GM18520 (cell line): ENCODE results near the gene TTC31.
"Not testable (repeated sequence)": the region's sequence is repeated elsewhere in the genome, so short reads cannot be mapped to it uniquely, and the experiment has no call there.

Experiments used
- ATAC-seq: cut with Tn5 transposase; IDR thresholded peaks from one replicate; pipeline ENCODE4 v1.9.1; 2021; ENCODE audit not compliant: unreplicated experiment

TTC31 gene

DNA sequence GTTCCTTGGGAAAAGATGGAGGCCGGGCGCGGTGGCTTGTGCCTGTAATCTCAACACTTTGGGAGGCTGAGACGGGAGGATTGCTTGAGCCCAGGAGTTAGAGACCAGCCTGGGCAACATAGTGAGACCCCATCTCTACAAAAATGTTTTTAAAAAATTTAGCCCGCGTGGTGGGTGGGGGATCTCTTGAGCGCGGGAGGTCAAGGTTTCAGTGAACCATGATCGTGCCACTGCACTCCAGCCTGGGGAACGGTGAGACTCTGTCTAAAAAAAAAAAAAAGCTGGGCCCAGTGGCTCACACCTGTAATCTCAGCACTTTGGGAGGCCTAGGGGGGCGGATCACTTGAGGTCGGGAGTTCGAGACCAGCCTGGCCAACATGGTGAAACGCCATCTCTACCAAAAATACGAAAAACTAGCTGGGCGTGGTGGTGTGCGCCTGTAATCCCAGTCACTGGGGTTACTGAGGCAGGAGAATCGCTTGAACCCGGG, 839 bp downstream of the TTC31 start:
- not testable (repeated sequence) for ATAC-seq

GRCh38 chr2:74486141-74486540, 3.3 kb downstream of the TTC31 start:
- ATAC-seq: no peak

DNA sequence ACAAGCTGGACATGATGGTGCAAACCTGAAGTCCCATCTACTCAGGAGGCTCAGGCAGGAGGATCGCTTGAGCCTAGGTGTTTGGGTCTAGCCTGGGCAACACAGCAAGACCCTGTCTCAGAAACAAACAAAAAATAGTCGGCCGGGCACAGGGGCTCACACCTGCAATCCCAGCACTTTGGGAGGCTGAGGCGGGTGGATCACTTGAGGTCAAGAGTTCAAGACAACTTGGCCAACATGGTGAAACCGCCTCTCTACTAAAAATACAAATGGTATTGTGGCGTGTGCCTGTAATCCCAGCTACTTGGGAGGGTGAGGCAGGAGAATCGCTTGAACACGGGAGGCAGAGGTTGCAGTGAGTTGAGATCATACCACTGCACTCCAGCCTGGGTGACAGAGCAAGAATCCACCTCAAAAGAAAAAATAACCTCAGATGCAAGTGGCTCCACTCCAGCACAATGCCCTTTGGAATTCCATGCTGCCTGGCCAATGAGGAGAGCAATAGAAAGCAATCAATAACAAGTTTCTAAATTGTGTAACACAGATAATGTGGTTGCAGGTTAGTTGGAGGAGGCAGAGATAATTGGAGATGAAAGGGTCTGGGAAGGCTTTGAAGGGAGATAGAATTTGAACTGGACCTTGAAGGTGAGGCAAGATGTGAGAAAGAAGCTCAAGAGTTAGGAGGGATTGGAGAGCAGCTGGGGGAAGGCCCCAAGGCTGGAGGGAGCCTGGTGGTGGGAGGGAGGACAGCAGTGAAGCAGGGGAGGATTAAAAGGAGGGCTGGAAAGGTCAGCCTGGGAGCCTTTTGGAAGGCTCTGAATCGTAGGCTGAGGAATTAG, 6.0 kb downstream of the TTC31 start:
- ATAC-seq: no peak

DNA sequence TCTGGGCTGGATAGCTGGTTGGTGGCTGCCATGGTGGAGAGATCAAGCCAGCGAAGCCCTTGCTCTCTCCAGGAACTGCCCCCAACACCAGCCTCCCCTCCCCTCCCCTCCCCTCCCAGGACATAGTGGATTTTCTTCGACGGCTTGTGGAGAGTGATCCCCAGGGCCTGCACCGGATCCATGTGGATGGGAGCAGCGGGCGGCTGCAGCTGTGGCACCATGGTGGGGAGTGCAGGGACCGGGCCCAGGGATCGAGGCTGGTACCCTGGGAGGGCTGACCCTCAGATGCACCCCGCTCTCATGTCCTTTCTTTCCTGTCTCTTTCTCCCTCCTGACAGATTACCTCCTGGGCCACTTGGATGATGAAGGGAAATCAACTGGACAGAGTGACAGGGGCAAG, 7.0 kb downstream of the TTC31 start:
- ATAC-seq: no peak

DNA sequence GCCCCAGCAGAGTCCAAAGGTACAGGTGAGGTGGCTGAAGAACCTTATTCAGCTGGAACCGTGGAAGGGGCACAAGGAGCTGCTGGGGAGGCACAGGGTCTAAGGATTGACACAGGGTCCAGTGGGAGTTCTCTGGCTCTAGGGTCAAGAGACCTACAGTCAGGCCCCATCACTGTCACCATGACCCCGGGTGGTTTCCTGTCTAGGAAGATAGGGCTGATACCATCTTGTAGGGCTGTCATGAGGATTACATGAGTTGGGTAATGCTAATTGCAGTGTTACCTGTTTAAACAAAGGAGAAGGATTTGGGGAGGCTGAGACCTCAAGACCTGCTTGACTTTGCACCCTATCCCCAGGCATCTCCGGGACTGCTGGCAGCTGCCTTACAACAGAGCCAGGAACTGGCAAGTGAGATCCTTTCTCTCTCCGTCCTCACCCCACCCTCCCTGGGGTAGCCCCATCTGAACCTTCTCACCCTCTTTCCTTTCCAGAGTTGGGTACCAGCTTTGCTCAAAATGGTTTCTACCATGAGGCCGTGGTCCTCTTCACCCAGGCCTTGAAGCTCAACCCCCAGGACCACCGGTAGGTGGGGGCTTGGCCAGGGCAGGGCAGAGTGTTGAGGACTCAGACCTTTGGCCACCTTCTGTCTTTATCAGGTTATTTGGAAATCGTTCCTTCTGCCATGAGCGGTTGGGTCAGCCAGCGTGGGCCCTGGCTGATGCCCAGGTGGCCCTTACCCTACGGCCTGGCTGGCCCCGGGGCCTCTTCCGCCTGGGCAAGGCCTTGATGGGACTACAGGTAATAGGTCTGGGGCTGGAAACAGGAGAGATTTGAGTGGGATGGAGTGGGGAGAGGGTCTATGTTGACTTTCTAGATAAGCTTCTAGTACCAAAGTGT, 9.0 kb downstream of the TTC31 start:
- no peak for ATAC-seq

- no peak for ATAC-seq
These were observed 10.7 kb downstream of the TTC31 start for GRCh38 chr2:74493546-74493945.

GRCh38 chr2:74495440-74495839, 12.6 kb downstream of the TTC31 start:
- ATAC-seq: no peak

DNA sequence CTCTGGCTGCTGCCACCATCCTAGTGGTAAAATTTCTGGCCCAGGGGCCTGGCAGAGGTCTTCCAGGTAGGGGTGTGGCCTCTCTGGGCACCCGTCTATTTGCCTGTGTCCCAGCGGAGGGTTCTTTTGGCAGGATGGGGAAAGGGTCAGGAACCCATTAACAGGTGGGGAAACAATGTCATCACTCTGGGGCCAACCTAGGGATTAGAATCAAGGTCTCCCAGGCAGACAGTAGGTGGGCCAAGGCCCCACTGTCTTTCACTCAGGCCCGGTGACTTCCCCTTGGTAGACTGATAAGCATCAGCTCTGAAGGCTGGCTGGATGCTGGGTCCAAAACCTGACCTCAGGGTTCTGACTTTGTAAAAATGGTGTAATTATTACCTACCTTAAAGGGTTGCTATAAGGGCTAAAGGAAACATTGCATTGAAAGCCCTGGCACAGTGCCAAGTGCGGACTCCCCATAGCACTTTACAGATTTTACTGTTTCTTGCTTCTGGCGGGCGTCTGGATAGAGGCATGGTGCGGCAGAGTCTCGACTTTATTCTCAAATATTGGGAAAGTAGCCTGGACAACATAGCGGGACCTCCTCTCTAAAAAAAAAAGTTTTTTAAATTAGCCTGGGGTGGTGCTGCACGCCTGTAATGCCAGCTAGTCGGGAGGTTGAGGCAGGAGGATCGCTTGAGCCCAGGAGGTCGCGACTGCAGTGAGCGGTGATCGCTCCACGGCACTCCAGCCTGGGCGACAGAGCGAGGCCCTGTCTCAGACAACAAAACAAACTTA, 14.3 kb downstream of the TTC31 start:
- ATAC-seq: no peak

DNA sequence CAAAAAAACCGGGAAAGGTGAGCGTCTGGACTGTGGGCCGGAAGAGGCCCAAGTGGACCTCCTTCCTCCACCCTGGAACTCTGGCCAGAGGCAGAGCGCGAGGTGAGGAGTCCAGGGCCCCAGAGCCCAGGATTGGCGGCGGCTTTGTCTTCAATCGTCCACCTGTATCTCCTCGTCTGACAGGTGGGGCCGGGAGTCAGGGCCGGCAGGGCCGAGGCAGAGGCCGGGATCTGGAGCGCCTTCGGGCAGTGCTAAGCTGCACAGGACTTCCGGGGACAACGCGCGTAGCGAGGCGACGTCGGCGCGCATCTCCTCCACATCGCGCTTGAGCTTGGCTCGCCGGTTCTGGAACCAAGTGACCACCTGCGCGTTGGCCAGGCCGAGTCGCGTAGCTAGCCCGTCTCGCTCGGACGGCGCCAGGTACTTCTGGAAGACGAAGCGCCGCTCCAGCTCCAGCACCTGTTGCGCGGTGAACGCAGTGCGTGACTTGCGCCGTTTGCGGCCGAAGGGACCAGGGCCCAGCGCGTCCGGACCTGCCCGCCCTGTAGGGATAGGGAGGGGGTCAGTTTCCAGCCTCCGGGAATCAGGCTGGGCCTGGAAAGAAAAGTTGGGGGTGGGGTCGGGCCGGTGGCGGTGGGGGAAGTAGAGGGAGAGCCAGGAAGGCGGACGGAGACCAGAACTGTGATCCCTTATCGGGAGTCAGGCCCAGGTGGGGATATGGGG, 15.1 kb downstream of the TTC31 start:
- no peak for ATAC-seq

- ATAC-seq: no peak
These were observed 15.8 kb downstream of the TTC31 start for GRCh38 chr2:74498500-74499266.

DNA sequence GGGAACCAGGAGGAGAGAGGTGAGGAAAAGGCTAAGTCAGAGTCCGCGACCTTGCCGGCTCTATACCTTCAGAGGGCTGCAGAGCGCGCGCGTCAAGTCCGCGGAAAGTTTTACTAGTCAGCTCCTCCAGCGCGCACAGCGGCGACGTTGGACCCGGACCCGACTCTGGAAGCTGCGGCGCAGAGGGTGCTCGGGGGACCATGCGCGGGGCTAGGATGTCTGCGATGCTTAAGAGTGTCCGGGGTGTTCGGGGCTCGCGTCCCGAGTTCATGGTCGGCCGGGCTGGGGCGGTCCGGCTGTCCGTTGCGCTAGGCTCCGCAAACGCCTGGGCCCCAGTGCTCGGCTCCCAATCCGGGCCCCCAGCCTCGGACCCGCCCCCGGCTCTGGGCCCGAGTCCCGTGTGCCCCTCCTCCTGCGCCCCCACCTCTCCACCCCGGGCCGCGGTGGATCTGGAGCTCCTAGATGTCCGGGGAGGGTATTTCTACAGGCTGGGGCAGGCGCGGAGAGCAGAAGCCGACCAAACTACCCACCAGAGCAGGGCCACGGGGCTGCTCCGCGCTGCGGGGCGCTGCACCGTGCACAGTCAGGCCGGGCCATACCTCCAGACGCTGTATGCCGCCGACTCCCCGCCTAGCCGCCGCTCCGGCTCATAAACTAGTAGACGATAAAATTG, 16.5 kb downstream of the TTC31 start, which contains the start of gene LBX2:
TSS of gene LBX2 (minus strand) at position 337 of the 673 bp plus-strand sequence. CDS start at position 271, 66 bp downstream.
- no peak for ATAC-seq

DNA sequence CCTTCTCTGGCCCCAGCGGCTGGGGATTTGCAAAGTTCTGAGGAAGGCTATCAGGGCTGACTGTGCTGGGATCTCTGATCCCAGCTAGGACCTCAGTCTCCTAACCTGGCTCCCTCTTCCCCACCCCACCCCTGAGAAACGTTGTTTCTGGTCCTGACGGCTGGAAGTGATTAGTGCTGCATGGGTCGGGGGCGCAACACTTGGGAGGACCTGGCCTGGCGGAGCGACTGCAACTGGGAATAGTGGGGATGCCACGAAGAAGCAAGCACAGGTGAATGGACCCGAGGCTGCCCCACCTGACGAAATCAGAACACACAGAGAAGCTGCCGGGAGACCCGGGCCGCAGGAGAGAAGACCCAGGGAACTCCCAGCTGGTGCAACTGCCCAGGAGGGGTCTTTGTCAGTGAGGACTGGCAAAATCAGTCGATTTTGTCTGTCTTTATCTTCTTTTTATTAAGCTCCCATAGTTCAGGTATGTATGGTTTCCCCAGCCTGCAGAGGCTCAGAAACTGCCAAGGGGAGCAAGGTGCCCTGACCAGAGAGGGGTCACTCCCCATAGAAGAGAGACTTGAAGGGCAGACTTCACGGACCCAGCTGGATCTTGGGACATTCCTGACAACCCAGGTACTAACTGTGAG, 17.2 kb downstream of the TTC31 start:
- ATAC-seq: no peak

GRCh38 chr2:74500578-74500946, 17.7 kb downstream of the TTC31 start:
- no peak for ATAC-seq

DNA sequence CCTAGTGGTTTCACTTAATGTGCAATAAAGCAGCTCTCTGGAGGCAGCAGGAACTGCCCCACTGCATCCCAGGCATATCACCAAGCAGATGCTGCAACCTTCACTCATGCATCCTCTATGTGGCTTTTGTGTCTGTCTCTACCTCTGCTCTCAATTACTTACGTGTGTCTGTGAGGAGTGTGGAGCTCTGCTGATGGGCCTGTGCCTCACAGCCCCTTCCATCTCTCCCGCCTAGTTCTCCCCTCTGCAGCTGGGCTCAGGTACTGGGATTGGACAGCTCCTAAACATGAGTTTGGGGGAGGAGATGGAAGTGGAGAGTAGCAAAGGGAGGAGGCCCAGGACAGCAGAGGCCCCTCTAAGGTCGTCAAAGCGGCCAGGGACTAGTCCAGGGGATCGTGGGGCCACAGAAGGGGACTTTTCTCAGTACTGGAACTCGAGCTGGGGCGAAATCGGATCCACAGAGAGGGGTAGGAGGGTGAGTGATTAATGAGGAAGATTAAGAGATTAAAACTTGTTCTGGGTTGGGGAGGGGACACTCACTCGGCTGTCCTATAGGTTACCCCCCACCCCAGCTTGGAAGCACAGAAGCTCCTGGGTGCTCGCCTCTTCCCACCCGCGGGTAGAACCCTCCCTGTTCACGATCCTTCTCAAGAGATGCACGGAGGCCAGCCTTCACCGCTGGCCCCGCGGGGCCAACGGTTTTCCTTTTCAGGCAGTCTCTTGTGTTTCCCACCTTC, 18.6 kb downstream of the TTC31 start:
- ATAC-seq: no peak

DNA sequence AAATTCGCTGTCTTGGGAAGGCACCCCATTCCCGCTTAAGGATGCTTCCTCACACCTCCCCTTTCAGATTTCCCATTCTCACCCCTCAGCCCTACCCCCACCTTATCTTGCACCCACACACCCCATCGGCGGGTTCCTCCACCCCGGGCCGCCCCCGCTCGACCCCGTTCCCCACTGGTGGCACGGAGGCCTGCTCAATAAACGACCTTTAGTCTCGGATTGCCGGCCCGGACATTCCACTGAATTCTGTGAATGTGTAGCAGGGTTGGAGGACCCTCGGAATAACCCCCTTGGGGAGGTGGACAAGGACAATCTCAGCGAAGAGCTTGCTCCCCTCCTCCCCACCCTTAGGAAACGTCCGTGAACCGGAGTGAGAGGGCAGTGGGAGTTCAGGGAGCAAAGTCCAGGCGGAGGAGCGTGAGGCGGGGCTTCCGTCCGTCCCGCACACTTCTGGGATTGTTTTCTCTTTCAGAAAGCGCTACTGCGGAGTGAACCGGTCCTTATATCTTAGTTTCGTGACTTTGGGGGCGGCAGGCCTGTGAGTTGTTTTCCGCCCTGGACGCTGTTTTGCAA, 19.4 kb downstream of the TTC31 start:
- ATAC-seq: no peak

DNA sequence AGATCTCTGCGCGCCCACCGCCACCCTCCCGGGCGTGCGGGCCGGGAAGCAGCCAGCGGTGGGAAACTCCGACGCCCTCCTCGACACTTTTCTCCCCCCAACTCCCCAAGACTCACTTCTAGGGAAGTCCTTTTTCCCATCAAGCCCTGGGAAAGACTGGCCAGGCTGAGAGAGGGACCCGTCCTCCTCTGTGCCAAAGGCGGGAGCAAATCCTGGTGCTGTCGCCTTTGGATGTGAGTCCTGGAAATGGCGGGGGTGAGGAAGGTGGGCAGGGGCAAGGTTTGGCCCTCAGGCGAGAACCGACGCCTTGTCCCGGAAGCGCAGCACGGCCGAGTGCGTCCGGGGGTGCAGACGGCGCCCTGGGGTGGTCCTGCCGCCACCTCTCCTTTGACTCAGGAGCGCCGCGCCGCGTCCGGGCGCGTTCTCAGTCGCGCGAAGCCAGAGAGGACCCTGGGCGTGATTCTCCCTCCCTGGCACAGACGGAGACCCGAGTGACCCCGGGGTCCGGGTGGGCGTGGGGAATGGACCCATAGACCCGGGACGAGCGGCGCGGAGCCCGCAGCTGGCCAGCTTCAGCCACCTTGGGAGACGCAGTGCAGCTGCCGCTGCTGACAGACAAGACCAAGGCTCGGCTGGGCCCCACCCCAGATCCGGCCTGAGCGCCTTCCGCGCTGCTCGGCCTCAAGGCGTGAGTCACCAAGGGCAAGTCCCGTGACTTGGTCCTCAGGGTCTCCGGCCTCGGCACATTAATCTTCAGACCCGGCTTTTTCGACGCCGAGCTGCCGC, 20.0 kb downstream of the TTC31 start:
- ATAC-seq: peak; percentile 37
